ENCODE data around the gene C16orf95. TPM values are rescaled to one million over a fixed set of nuclear protein-coding genes. Genes with fewer than 3 reads are reported as not detected.
"Not testable (repeated sequence)": the region's sequence is repeated elsewhere in the genome, so short reads cannot be mapped to it uniquely, and the experiment has no call there.

The C16orf95 gene
- total and polyA plus RNA-seq, 4 donors: 2.0 to 6.2 (median 4.6) TPM

GRCh38 chr16:87365021-87365713, 48.0 kb upstream of the C16orf95 start (continued):
- no peak for TF ChIP-seq YY1 (IDR thresholded peaks at IDR 0.05)
- TF ChIP-seq NR2F2 (IDR thresholded peaks at IDR 0.05): no peak
- no peak for TF ChIP-seq SP1 (IDR thresholded peaks at IDR 0.05)
- TF ChIP-seq JUND (IDR thresholded peaks at IDR 0.05): no peak

- Histone ChIP-seq H3K9me3 (ENCODE audit: control insufficient read depth in 4 of 4, low read length in 3 of 4) (no peaks in the 10 kb centered on the region), H3K36me3 (ENCODE audit: control insufficient read depth in 4 of 4, insufficient read depth in 3 of 4, low read depth in 1 of 4, low read length in 3 of 4) (peaks cover 7 to 24% (median 23%) of the 10 kb centered on the region in 4 donors), H3K4me1 (ENCODE audit: control insufficient read depth in 4 of 4, insufficient read depth in 4 of 4, low read length in 3 of 4) (peaks cover 0 to 7% (median 6%) of the 10 kb centered on the region in 4 donors), H3K27ac (ENCODE audit: low read depth in 1 of 2, low read length in 2 of 2) (peak overlapping the region; percentile 47 to 51), H3K9ac (ENCODE audit: low read depth in 1 of 2, low read length in 2 of 2) (no peak overlapping the region), H3K27me3 (ENCODE audit: control insufficient read depth in 4 of 4, insufficient read depth in 4 of 4, low read length in 3 of 4) (no peaks in the 10 kb centered on the region), H3K4me3 (ENCODE audit: low read depth in 1 of 3, low read length in 3 of 3) (no peak overlapping the region)
- WGBS: 48% methylated on average over 17 of the region's 17 CpGs
- no peak for TF ChIP-seq HNF4A (conservative IDR thresholded peaks at IDR 0.05)
- no peak for TF ChIP-seq NR2F2 (IDR thresholded peaks at IDR 0.05)
- no peak for TF ChIP-seq ATF3 (IDR thresholded peaks at IDR 0.05)
- TF ChIP-seq JUND (IDR thresholded peaks at IDR 0.05): no peak
- no peak for TF ChIP-seq HNF4G (IDR thresholded peaks at IDR 0.05)
- TF ChIP-seq FOXA1 (IDR thresholded peaks at IDR 0.05): no peak
- no peak for TF ChIP-seq RXRA (IDR thresholded peaks at IDR 0.05)
- TF ChIP-seq EGR1 (IDR thresholded peaks at IDR 0.05; ENCODE audit: low read depth in 2 of 2): no peak
- no peak for TF ChIP-seq REST (IDR thresholded peaks at IDR 0.05)
- TF ChIP-seq CTCF (IDR thresholded peaks at IDR 0.05; ENCODE audit: low read depth, low read length, missing input control): no peak
- no peak for TF ChIP-seq FOXA2 (IDR thresholded peaks at IDR 0.05)
- no peak for TF ChIP-seq MAX (IDR thresholded peaks at IDR 0.05)
- no peak for TF ChIP-seq SP1 (IDR thresholded peaks at IDR 0.05)
- no peak for TF ChIP-seq YY1 (IDR thresholded peaks at IDR 0.05)
- no peak for DNase-seq (ENCODE audit: low spot score)
Observed at GRCh38 chr16:87363771-87364455, 46.7 kb upstream of the C16orf95 start.

GRCh38 chr16:87362828-87363559, 45.8 kb upstream of the C16orf95 start:
- not testable (repeated sequence) for H3K4me3 ChIP-seq (ENCODE audit: low read depth in 1 of 3, low read length in 3 of 3); H3K9me3 ChIP-seq (ENCODE audit: control insufficient read depth in 4 of 4, low read length in 3 of 4); DNase-seq (ENCODE audit: low spot score); H3K27me3 ChIP-seq (ENCODE audit: control insufficient read depth in 4 of 4, insufficient read depth in 4 of 4, low read length in 3 of 4); H3K4me1 ChIP-seq (ENCODE audit: control insufficient read depth in 4 of 4, insufficient read depth in 4 of 4, low read length in 3 of 4); H3K27ac ChIP-seq (ENCODE audit: low read depth in 1 of 2, low read length in 2 of 2); H3K9ac ChIP-seq (ENCODE audit: low read depth in 1 of 2, low read length in 2 of 2)
- H3K36me3 ChIP-seq (ENCODE audit: control insufficient read depth in 4 of 4, insufficient read depth in 3 of 4, low read depth in 1 of 4, low read length in 3 of 4): peaks cover 7 to 33% (median 32%) of the 10 kb centered on the region in 4 donors
- WGBS: 96% methylated on average over 13 of the region's 13 CpGs

Data from liver (tissue), 9 donors.